Stomach (tissue), 9 donors: Measurements from ENCODE around the gene B3GLCT. TPM values are rescaled to one million over a fixed set of nuclear protein-coding genes. Genes with fewer than 3 reads are reported as not detected.

Experiments used
- DNase-seq, 2 donors: peaks; one replicate each; pipeline versions ENCODE4 v3.0.0 to v3.0.0-alpha.2; 2013 to 2019
- H3K27ac ChIP-seq, 5 donors: fragments of 200-600 bp in 4 of 5; sonication (generic) in 4 of 5; one replicate each; pipeline ENCODE4 v1.5.1; 2013 to 2019; ENCODE audit warnings: mild to moderate bottlenecking in 1 of 5, moderate library complexity in 1 of 5
- H3K27me3 ChIP-seq, 3 donors: fragments of 200-600 bp; sonication (generic); one replicate each; pipeline ENCODE4 v1.5.1; 2017 to 2019; ENCODE audit warnings: mixed run types in 1 of 3
- H3K36me3 ChIP-seq, 4 donors: fragments of 200-600 bp; sonication (generic); 1 replicate in 3 of 4; 2 replicates in 1 of 4; pipeline ENCODE4 v1.5.1; 2016 to 2019
- H3K4me1 ChIP-seq, 4 donors: fragments of 200-600 bp; sonication (generic); one replicate each; pipeline ENCODE4 v1.5.1; 2016 to 2019
- H3K4me3 ChIP-seq, 4 donors: fragments of 200-600 bp; sonication (generic) in 3 of 4; one replicate each; pipeline ENCODE4 v1.5.1; 2016 to 2019; ENCODE audit warnings: mild to moderate bottlenecking in 1 of 4
- H3K9me3 ChIP-seq, 4 donors: fragments of 200-600 bp; sonication (generic); one replicate each; pipeline ENCODE4 v1.5.1; 2016 to 2019
- CTCF ChIP-seq, 7 experiments: fragments of 450-650 bp in 4 of 7; fragments of 200-600 bp in 3 of 7; sonication (generic) in 3 of 7; IDR thresholded peaks; one replicate each; pipeline ENCODE4 v1.5.1; 2016 to 2019; ENCODE audit warnings: antibody characterized with exemption in 7 of 7, control low read depth in 2 of 7, mild to moderate bottlenecking in 1 of 7
- EP300 ChIP-seq: sonication (generic); formaldehyde crosslinking; IDR thresholded peaks from one replicate; pipeline ENCODE4 v1.6.1; 2017; ENCODE audit warnings: antibody characterized with exemption
- POLR2A ChIP-seq, 4 donors: fragments of 450-650 bp; IDR thresholded peaks; one replicate each; pipeline ENCODE4 v1.6.1; 2016; ENCODE audit warnings: antibody characterized with exemption in 4 of 4, control low read depth in 2 of 4, mild to moderate bottlenecking in 1 of 4, moderate library complexity in 1 of 4
- POLR2AphosphoS5 ChIP-seq, 3 donors: sonication (generic); formaldehyde crosslinking; IDR thresholded peaks; one replicate each; pipeline ENCODE4 v1.6.1; 2016; ENCODE audit warnings: antibody characterized with exemption in 3 of 3
- WGBS, 5 donors: extraction: QIAGEN DNeasy Blood & Tissue Kit in 3 of 5; methylation state at CpG; one replicate each; pipeline versions ENCODE4 v1.1.5 to v1.1.7; 2013 to 2018; 5-methylcytosine and 5-hydroxymethylcytosine counted together
- intact Hi-C: fragments of 100-400 bp; cut with DNase I; formaldehyde crosslinking; loops from one replicate; pipeline ENCODE4 v1.15.1; 2023; ENCODE audit warnings: low total_unique reads
- polyA plus RNA-seq, 3 donors: library from polyadenylated mRNA; stranded (reverse); fragments of 200-250 nt; gene quantifications; one replicate each; pipeline ENCODE4 v1.2.3, GENCODE V29; 2013
- total RNA-seq, 5 donors: library from RNA; depleted of rRNA; stranded (reverse); fragments of >200 nt; gene quantifications; one replicate each; pipeline versions ENCODE4 v1.1.0 to v1.2.3, GENCODE V29; 2014 to 2016
- donor health status: healthy with polysubstance abuse.
- donor health status: Bipolar disorder and iron deficiency.
- donor health status: healthy.

The B3GLCT gene
- total and polyA plus RNA-seq, 8 donors, result 0.76 to 16.1 (median 6.4) TPM; not detected in 2

- TF ChIP-seq POLR2AphosphoS5 (IDR thresholded peaks at IDR 0.05) (no peak), EP300 (no peak)
- Histone ChIP-seq H3K4me1 (peaks cover 6 to 12% (median 8%) of the 10 kb centered on the region in 4 donors), H3K27ac (no peak overlapping the region), H3K27me3 (no peaks in the 10 kb centered on the region), H3K9me3 (no peaks in the 10 kb centered on the region), H3K36me3 (no peaks in the 10 kb centered on the region), H3K4me3 (no peak overlapping the region)
- DNase-seq, result no peak
- intact Hi-C loops, result no loop called here
- WGBS, 5 donors, result 92 to 98% (median 96%) methylated on average over 4 of the region's 4 CpGs
These were observed 4.2 kb upstream of the B3GLCT start for GRCh38 chr13:31195616-31196015.

GRCh38 chr13:31196992-31197391 lies 2.8 kb upstream of the B3GLCT start:
- Histone ChIP-seq H3K27ac (no peak overlapping the region), H3K27me3 (no peaks in the 10 kb centered on the region), H3K9me3 (no peaks in the 10 kb centered on the region), H3K36me3 (no peaks in the 10 kb centered on the region), H3K4me1 (peaks cover 6 to 23% (median 20%) of the 10 kb centered on the region in 4 donors), H3K4me3 (no peak overlapping the region)
- no peak for DNase-seq
- 88 to 94% (median 94%) methylated on average over 6 of the region's 6 CpGs for WGBS, 5 donors
- intact Hi-C loops, result no loop called here
- no peak for TF ChIP-seq POLR2A (IDR thresholded peaks at IDR 0.05)
- TF ChIP-seq POLR2AphosphoS5 (IDR thresholded peaks at IDR 0.05), result no peak
- no peak for TF ChIP-seq EP300
- TF ChIP-seq CTCF (IDR thresholded peaks at IDR 0.05), result no peak

GRCh38 chr13:31198519-31198918 lies 1.3 kb upstream of the B3GLCT start:
- no peaks in the 10 kb centered on the region for H3K9me3 ChIP-seq
- H3K4me3 ChIP-seq, result no peak overlapping the region
- intact Hi-C loops, result no loop called here
- H3K27me3 ChIP-seq, result no peaks in the 10 kb centered on the region
- no peak overlapping the region for H3K27ac ChIP-seq
- no peak for TF ChIP-seq EP300
- no peak for TF ChIP-seq CTCF (IDR thresholded peaks at IDR 0.05)
- no peak for TF ChIP-seq POLR2AphosphoS5 (IDR thresholded peaks at IDR 0.05)
- no peak for TF ChIP-seq POLR2A (IDR thresholded peaks at IDR 0.05)
- H3K36me3 ChIP-seq, result no peaks in the 10 kb centered on the region
- DNase-seq, result no peak
- H3K4me1 ChIP-seq, result peaks cover 6 to 28% (median 23%) of the 10 kb centered on the region in 4 donors
- 81 to 87% (median 85%) methylated on average over 3 of the region's 3 CpGs for WGBS, 5 donors

GRCh38 chr13:31199527-31199848 lies 287 bp upstream of the B3GLCT start:
- WGBS, 5 donors, result 4 to 10% (median 6%) methylated on average over 15 of the region's 15 CpGs
- no peaks in the 10 kb centered on the region for H3K36me3 ChIP-seq
- peaks cover 6 to 28% (median 23%) of the 10 kb centered on the region in 4 donors for H3K4me1 ChIP-seq
- peak overlapping the region; percentile 93 to 99 (median 97) for H3K27ac ChIP-seq
- DNase-seq, result no peak
- H3K9me3 ChIP-seq, result no peaks in the 10 kb centered on the region
- H3K4me3 ChIP-seq, result peak overlapping the region; percentile 68 to 94 (median 86)
- no peak for TF ChIP-seq EP300
- TF ChIP-seq POLR2A (IDR thresholded peaks at IDR 0.05), result no peak
- TF ChIP-seq POLR2AphosphoS5 (IDR thresholded peaks at IDR 0.05), result no peak
- TF ChIP-seq CTCF (IDR thresholded peaks at IDR 0.05), result no peak
- intact Hi-C loops, result no loop called here
- H3K27me3 ChIP-seq, result no peaks in the 10 kb centered on the region

GRCh38 chr13:31200637-31200971 lies 829 bp downstream of the B3GLCT start:
- Histone ChIP-seq H3K36me3 (no peaks in the 10 kb centered on the region), H3K27ac (peak overlapping the region; percentile 93 to 99 (median 97)), H3K4me3 (peak overlapping the region; percentile 68 to 94 (median 86)), H3K27me3 (no peaks in the 10 kb centered on the region), H3K4me1 (peaks cover 6 to 31% (median 23%) of the 10 kb centered on the region in 4 donors), H3K9me3 (no peaks in the 10 kb centered on the region)
- intact Hi-C loops, result no loop called here
- TF ChIP-seq POLR2A (IDR thresholded peaks at IDR 0.05), result no peak
- no peak for TF ChIP-seq CTCF (IDR thresholded peaks at IDR 0.05)
- no peak for TF ChIP-seq EP300
- no peak for TF ChIP-seq POLR2AphosphoS5 (IDR thresholded peaks at IDR 0.05)
- WGBS, 5 donors, result 0 to 1% (median 1%) methylated on average over 8 to 34 of the region's 34 CpGs
- peak; percentile 50 to 83 for DNase-seq
